NCI-H146 treated with DMSO at 0.1 percent for 48 hours (cell line): Measurements from ENCODE around the gene PSME2.

Experiments
- DNase-seq: peaks from one replicate; lab custom pipeline; 2025; ENCODE audit not compliant: unreplicated experiment; lab: John Stamatoyannopoulos, UW

The PSME2 gene

GRCh38 chr14:24179961-24180796 is 33.8 kb upstream of the PSME2 start:
- no peak for DNase-seq

GRCh38 chr14:24179294-24179960 is 33.0 kb upstream of the PSME2 start:
- no peak for DNase-seq

GRCh38 chr14:24178399-24179178 is 32.2 kb upstream of the PSME2 start:
- no peak for DNase-seq

GRCh38 chr14:24177891-24178290 is 31.5 kb upstream of the PSME2 start:
- DNase-seq, result no peak

- DNase-seq, result no peak
Measured at GRCh38 chr14:24177041-24177825, 30.8 kb upstream of the PSME2 start.

GRCh38 chr14:24176599-24176998 is 30.2 kb upstream of the PSME2 start:
- DNase-seq, result no peak

- no peak for DNase-seq
Measured at GRCh38 chr14:24172871-24173281, 26.5 kb upstream of the PSME2 start.

GRCh38 chr14:24172261-24172860 is 26.0 kb upstream of the PSME2 start:
- no peak for DNase-seq

- DNase-seq, result no peak
Measured at GRCh38 chr14:24171422-24172260, 25.2 kb upstream of the PSME2 start, which contains the start of gene REC8. Gene REC8 (plus strand): TSS chr14:24172080. CDS start chr14:24172553, 473 bp downstream.

- DNase-seq, result no peak
Measured at GRCh38 chr14:24167469-24168114, 21.2 kb upstream of the PSME2 start.

GRCh38 chr14:24165785-24166184 is 19.4 kb upstream of the PSME2 start:
- no peak for DNase-seq

- DNase-seq, result no peak
Measured at GRCh38 chr14:24164518-24164991, 18.1 kb upstream of the PSME2 start.

GRCh38 chr14:24162093-24162492 is 15.7 kb upstream of the PSME2 start:
- no peak for DNase-seq

GRCh38 chr14:24160850-24161804 is 14.7 kb upstream of the PSME2 start, which contains the start of gene IRF9:
Gene IRF9 (plus strand): TSS chr14:24161265. CDS start chr14:24162145, 880 bp downstream.
- peak; percentile 92 for DNase-seq

- no peak for DNase-seq
Measured at GRCh38 chr14:24160499-24160849, 14.1 kb upstream of the PSME2 start.

- DNase-seq, result no peak
Measured at GRCh38 chr14:24159777-24160498, 13.5 kb upstream of the PSME2 start.

GRCh38 chr14:24157331-24157730 is 10.9 kb upstream of the PSME2 start:
- DNase-seq, result no peak
